GM12878 (cell line): ENCODE results near the gene TAF9. TPM values are rescaled to one million over a fixed set of nuclear protein-coding genes. Genes with fewer than 3 reads are reported as not detected.
A peak's percentile ranks its signal among the peaks of the same experiment; 100 is the strongest.

Source experiments
- ATAC-seq: fragments of 200-7000 bp; cut with Tn5 transposase; 3 replicates; pipeline ENCODE4 v1.9.1; 2020; ENCODE audit warnings: mild to moderate bottlenecking, moderate library complexity
- BruUV-seq: library from RNA; stranded (reverse); fragments of 400-500 nt; replicated peaks from 2 replicates; lab custom pipeline; 2021; lab: Mats Ljungman, UMichigan
- CTCF ChIA-PET: fragments of 300-600 bp; sonication (Branson Sonifier 250); formaldehyde crosslinking; extraction: SDS; loops from one replicate; lab custom pipeline; 2021; ENCODE audit warnings: inconsistent platforms; lab: Yijun Ruan, JAX
- POLR2A ChIA-PET: fragments of 350-600 bp; formaldehyde crosslinking; extraction: SDS; loops from one replicate; lab custom pipeline; 2021; ENCODE audit warnings: inconsistent platforms; lab: Charles Lee
- RAD21 ChIA-PET: fragments of 300-600 bp; sonication (Branson Sonifier 250); formaldehyde crosslinking; loops from one replicate; lab custom pipeline; 2023; ENCODE audit warnings: antibody characterized with exemption; ENCODE audit not compliant: unreplicated experiment; lab: Charles Lee
- SMC1A ChIA-PET: fragments of 300-600 bp; sonication (Branson Sonifier 250); formaldehyde crosslinking; loops from one replicate; lab custom pipeline; 2023; ENCODE audit not compliant: unreplicated experiment, uncharacterized antibody; lab: Charles Lee
- DNase-seq: peaks from one replicate; pipeline ENCODE4 v3.0.0-alpha.2; 2011; ENCODE audit warnings: low read depth, low spot score
- FAIRE-seq: peaks from 3 replicates; lab custom pipeline; 2011; peaks lifted over from hg19 to GRCh38; lab: Jason Lieb, UNC
- H2AFZ ChIP-seq: 2 replicates; pipeline ENCODE4 v1.6.0; 2011; ENCODE audit warnings: low read depth, low read length, control low read depth; ENCODE audit not compliant: control insufficient read depth
- H3K27ac ChIP-seq: 2 replicates; pipeline ENCODE4 v1.5.1; 2011; ENCODE audit warnings: control low read depth; ENCODE audit not compliant: control insufficient read depth, insufficient read depth
- H3K27me3 ChIP-seq, 2 experiments: replicated peaks in 1 of 2; 2 replicates each; pipeline versions ENCODE4 v1.6.0 to v1.6.1; 2011; ENCODE audit warnings: low read length in 1 of 2; ENCODE audit not compliant: control insufficient read depth in 2 of 2, insufficient read depth in 2 of 2
- H3K36me3 ChIP-seq, 2 experiments: 2 replicates each; pipeline ENCODE4 v1.5.1; 2011; ENCODE audit warnings: low read length in 1 of 2; ENCODE audit not compliant: control insufficient read depth in 2 of 2, insufficient read depth in 2 of 2
- H3K4me1 ChIP-seq: 2 replicates; pipeline ENCODE4 v1.6.1; 2011; ENCODE audit warnings: mild to moderate bottlenecking, low read length, moderate library complexity, mixed read lengths; ENCODE audit not compliant: control insufficient read depth, insufficient read depth
- H3K4me2 ChIP-seq: 2 replicates; pipeline ENCODE4 v1.6.0; 2011; ENCODE audit warnings: control low read depth; ENCODE audit not compliant: control insufficient read depth, insufficient read depth
- H3K4me3 ChIP-seq: fragments of 200-600 bp; sonication (generic); 2 replicates; pipeline ENCODE4 v1.5.1; 2016
- H3K79me2 ChIP-seq: 2 replicates; pipeline ENCODE4 v1.6.0; 2011; ENCODE audit warnings: low read length; ENCODE audit not compliant: control insufficient read depth, insufficient read depth
- H3K9ac ChIP-seq: 2 replicates; pipeline ENCODE4 v1.8.0; 2011; ENCODE audit warnings: low read length, control low read depth, mixed read lengths; ENCODE audit not compliant: control insufficient read depth, insufficient read depth
- H3K9me3 ChIP-seq: replicated peaks from 3 replicates; pipeline ENCODE4 v1.5.1; 2011; ENCODE audit warnings: mild to moderate bottlenecking, low read length; ENCODE audit not compliant: control insufficient read depth, insufficient read depth
- H4K20me1 ChIP-seq: 2 replicates; pipeline ENCODE4 v1.6.0; 2011; ENCODE audit not compliant: control insufficient read depth, insufficient read depth
- BHLHE40 ChIP-seq, 2 experiments: fragments of 450-650 bp in 1 of 2; IDR thresholded peaks; 2 replicates each; pipeline ENCODE4 v1.6.1; 2011 to 2017; ENCODE audit warnings: low read depth in 2 of 2, borderline replicate concordance in 1 of 2, improper control_type of control experiment in 1 of 2, low read length in 1 of 2, mild to moderate bottlenecking in 1 of 2
- BMI1 ChIP-seq: fragments of 450-650 bp; IDR thresholded peaks from 2 replicates; pipeline ENCODE4 v1.6.1; 2016; ENCODE audit warnings: mild to moderate bottlenecking, moderate library complexity, borderline replicate concordance
- BRCA1 ChIP-seq: IDR thresholded peaks from 2 replicates; pipeline ENCODE4 v1.6.1; 2011; ENCODE audit warnings: low read depth, low read length, improper control_type of control experiment
- CREB1 ChIP-seq: IDR thresholded peaks from 2 replicates; pipeline ENCODE4 v1.6.1; 2012; ENCODE audit warnings: low read depth, mild to moderate bottlenecking, inconsistent platforms
- EZH2 ChIP-seq: IDR thresholded peaks from 2 replicates; pipeline ENCODE4 v1.6.1; 2012; ENCODE audit warnings: low read depth, mild to moderate bottlenecking, control low read depth, inconsistent platforms, low read length, borderline replicate concordance; ENCODE audit not compliant: control insufficient read depth
- HDAC2 ChIP-seq: fragments of 200-600 bp; sonication (generic); IDR thresholded peaks from 2 replicates; pipeline ENCODE4 v1.6.1; 2017
- HDAC6 ChIP-seq: fragments of 200-600 bp; sonication (generic); IDR thresholded peaks from one replicate; pipeline ENCODE4 v1.8.0; 2017; ENCODE audit warnings: antibody characterized with exemption; ENCODE audit not compliant: unreplicated experiment
- IKZF2 ChIP-seq, 2 experiments: fragments of 450-650 bp; IDR thresholded peaks; 2 replicates each; pipeline ENCODE4 v1.6.1; 2017; ENCODE audit warnings: mild to moderate bottlenecking in 2 of 2, moderate library complexity in 2 of 2
- NKRF ChIP-seq: fragments of 450-650 bp; conservative IDR thresholded peaks from 2 replicates; pipeline ENCODE4 v1.6.1; 2017; ENCODE audit warnings: mild to moderate bottlenecking, moderate library complexity
- PBX3 ChIP-seq: IDR thresholded peaks from 2 replicates; pipeline ENCODE4 v1.6.1; 2011; ENCODE audit warnings: mild to moderate bottlenecking, low read depth, low read length, moderate library complexity; ENCODE audit not compliant: insufficient replicate concordance
- POU2F2 ChIP-seq: IDR thresholded peaks from 3 replicates; pipeline ENCODE4 v1.6.1; 2011; ENCODE audit warnings: low read depth, mild to moderate bottlenecking, low read length, borderline replicate concordance
- RELB ChIP-seq: fragments of 450-650 bp; IDR thresholded peaks from 2 replicates; pipeline ENCODE4 v1.6.1; 2017; ENCODE audit warnings: low read depth, mild to moderate bottlenecking, moderate library complexity
- SKIL ChIP-seq: fragments of 450-650 bp; IDR thresholded peaks from 2 replicates; pipeline ENCODE4 v1.6.1; 2017; ENCODE audit warnings: mild to moderate bottlenecking, low read depth, inconsistent platforms; ENCODE audit not compliant: poor library complexity, severe bottlenecking
- TAF1 ChIP-seq: IDR thresholded peaks from 2 replicates; pipeline ENCODE4 v1.6.1; 2011; ENCODE audit warnings: mild to moderate bottlenecking, low read depth, low read length, borderline replicate concordance
- WRNIP1 ChIP-seq: IDR thresholded peaks from 2 replicates; pipeline ENCODE4 v1.6.1; 2011; ENCODE audit warnings: low read depth, low read length, improper control_type of control experiment, borderline replicate concordance
- WGBS: methylation state at CpG from one replicate; pipeline ENCODE4 v1.1.6; 2016; ENCODE audit warnings: low lambda C conversion rate; ENCODE audit not compliant: insufficient replicate concordance, insufficient coverage; ENCODE audit errors: missing lambda C conversion rate; 5-methylcytosine and 5-hydroxymethylcytosine counted together
- in situ Hi-C: fragments of 300-500 bp; cut with MboI; formaldehyde crosslinking; loops from 9 replicates; pipeline ENCODE4 v1.14.3; 2018; ENCODE audit warnings: mixed read lengths
- intact Hi-C: fragments of 100-400 bp; cut with micrococcal nuclease; formaldehyde crosslinking; loops from one replicate; pipeline ENCODE4 v1.14.2; 2022; ENCODE audit not compliant: unreplicated experiment
- polyA plus RNA-seq, 11 experiments: library from polyadenylated mRNA; depleted of rRNA in 4 of 11; unstranded in 6 of 11; stranded (reverse) in 5 of 11; fragments of >200 nt; fragmentation: Nextera tagmentation in 4 of 11; fragmentation: Illumina TruSeq in 1 of 11; extraction: Ambion mirVana in 4 of 11; extraction: Trizol in 1 of 11; gene quantifications; 1 replicate in 1 of 11; 2 replicates in 10 of 11; pipeline versions ENCODE4 v1.2.1 to v1.2.3, GENCODE V29; 2011 to 2016; ENCODE audit warnings: inconsistent platforms in 2 of 11, missing spikeins in 2 of 11, low read depth in 1 of 11
- total RNA-seq, 4 experiments: library from RNA; depleted of rRNA in 3 of 4; stranded (reverse); fragments of >200 nt in 3 of 4; fragmentation: Illumina TruSeq in 1 of 4; extraction: Trizol in 1 of 4; gene quantifications; 2 replicates each; pipeline versions ENCODE4 v1.2.1 to v1.2.3, GENCODE V29; 2013 to 2021
- TF ChIP-seq, protein P1 (sequence below): fragments of 450-650 bp; IDR thresholded peaks from 2 replicates; pipeline ENCODE4 v1.6.1; 2017; ENCODE audit warnings: borderline replicate concordance

TAF9 gene
- total and polyA plus RNA-seq, 10 of the 15 experiments (the other 5 are each of a cell fraction or from before 2014, with no cell fraction given), result 64.4 to 318 (median 150) TPM

DNA sequence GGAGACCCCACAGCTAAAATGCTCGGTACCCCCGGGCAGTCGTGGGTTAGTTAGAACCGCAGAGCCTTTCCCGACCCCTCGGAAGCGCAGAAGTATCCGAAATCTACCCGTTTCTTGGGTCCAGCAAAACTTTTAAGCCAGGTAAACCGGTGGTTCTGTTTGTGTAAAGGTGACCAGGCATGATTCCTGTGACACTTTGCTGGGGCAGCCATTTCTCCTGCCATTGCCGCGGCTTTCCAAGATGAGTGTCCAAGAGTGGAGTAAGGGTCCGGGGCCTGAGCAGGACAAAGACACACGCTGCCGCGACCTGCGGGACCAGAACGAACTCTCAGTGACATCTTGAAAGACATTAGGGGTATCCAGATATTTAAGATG, 46.3 kb upstream of the TAF9 start:
- Histone ChIP-seq H3K27ac (peak overlapping the region; percentile 16), H3K9ac (peak overlapping the region; percentile 58; the same call in 1 of the 2 replicates), H3K4me1 (0 out of 2 replicates have a peak, but pooled peaks cover 2% of the 10 kb centered on the region), H3K79me2 (no peaks in the 10 kb centered on the region), H3K36me3 (peaks cover 0 to 8% of the 10 kb centered on the region in 2 experiments; a peak in 2 of 4 replicates), H2AFZ (peak overlapping the region; percentile 71), H3K4me3 (peak overlapping the region; percentile 75), H4K20me1 (no peaks in the 10 kb centered on the region), H3K4me2 (peak overlapping the region; percentile 70), H3K27me3 (no peaks in the 10 kb centered on the region), H3K9me3 (no peaks in the 10 kb centered on the region)
- ChIA-PET SMC1A (no interaction called here), POLR2A (no interaction called here), CTCF (no interaction called here), RAD21 (no interaction called here)
- WGBS, result 89% methylated on average over 18 of the region's 18 CpGs
- ATAC-seq (no peak), FAIRE-seq (no peak), DNase-seq (no peak)
- intact Hi-C loops (loop anchor here (5.0 kb wide), 1 partner anchor 77 kb away; the partner anchor contains the start of gene OCLN), in situ Hi-C loops (no loop called here)
- BruUV-seq, result no TSS peak
- TF ChIP-seq POU2F2 (no peak), HDAC2 (no peak), HDAC6 (no peak), TAF1 (no peak), WRNIP1 (no peak), BRCA1 (no peak), CREB1 (no peak), EZH2 (no peak), PBX3 (no peak), IKZF2 (IDR thresholded peaks at IDR 0.05) (no peak), RELB (no peak), BMI1 (no peak), SKIL (no peak), BHLHE40 (IDR thresholded peaks at IDR 0.05; ENCODE audit: borderline replicate concordance in 1 of 2, low read depth in 2 of 2, low read length in 1 of 2) (no peak), NKRF (no peak)
- TF ChIP-seq, protein P1, sequence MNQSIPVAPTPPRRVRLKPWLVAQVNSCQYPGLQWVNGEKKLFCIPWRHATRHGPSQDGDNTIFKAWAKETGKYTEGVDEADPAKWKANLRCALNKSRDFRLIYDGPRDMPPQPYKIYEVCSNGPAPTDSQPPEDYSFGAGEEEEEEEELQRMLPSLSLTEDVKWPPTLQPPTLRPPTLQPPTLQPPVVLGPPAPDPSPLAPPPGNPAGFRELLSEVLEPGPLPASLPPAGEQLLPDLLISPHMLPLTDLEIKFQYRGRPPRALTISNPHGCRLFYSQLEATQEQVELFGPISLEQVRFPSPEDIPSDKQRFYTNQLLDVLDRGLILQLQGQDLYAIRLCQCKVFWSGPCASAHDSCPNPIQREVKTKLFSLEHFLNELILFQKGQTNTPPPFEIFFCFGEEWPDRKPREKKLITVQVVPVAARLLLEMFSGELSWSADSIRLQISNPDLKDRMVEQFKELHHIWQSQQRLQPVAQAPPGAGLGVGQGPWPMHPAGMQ, result no peak
